ENCODE measurements around the gene ASB5.

The ASB5 gene

DNA sequence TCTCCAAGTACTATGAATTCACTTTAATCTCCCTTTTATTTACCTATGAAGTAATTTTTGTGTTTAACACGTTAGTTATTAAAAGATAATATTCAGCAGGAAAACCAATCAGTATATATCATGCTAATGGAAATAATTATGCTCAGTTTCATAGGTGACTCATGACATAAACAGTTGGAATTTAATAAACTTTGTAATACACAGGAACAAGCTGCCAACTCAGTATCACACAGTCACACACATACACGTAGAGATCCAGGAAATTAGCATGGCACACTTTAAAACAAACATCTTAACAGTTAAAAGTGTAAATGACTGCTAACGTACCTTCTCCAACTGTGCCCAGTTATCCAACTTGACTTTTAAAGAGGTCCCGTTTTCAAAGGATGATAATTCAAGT, 75.9 kb downstream of the ASB5 start:
- H3K27me3 ChIP-seq (replicated peaks in 2 of 5; ENCODE audit: control insufficient read depth in 4 of 5, insufficient read depth in 5 of 5, low read length in 4 of 5): peaks cover 0 to 2% (median 0%) of the 10 kb centered on the region in 5 experiments
- H3K4me3 ChIP-seq (ENCODE audit: control insufficient read depth in 1 of 7, extremely low read depth in 1 of 7, insufficient read depth in 4 of 7, low read depth in 2 of 7, low read length in 6 of 7): no peak overlapping the region
- DNase-seq: no peak
- no peak overlapping the region for H3K27ac ChIP-seq (ENCODE audit: insufficient read depth in 1 of 2, low read depth in 1 of 2, low read length in 2 of 2, poor library complexity in 1 of 2, severe bottlenecking in 2 of 2)
- H3K9me3 ChIP-seq (ENCODE audit: control extremely low read depth in 1 of 5, control insufficient read depth in 4 of 5, insufficient read depth in 2 of 5, low read depth in 1 of 5, low read length in 4 of 5): no peaks in the 10 kb centered on the region
- no peaks in the 10 kb centered on the region for H3K36me3 ChIP-seq (ENCODE audit: control insufficient read depth in 4 of 4, insufficient read depth in 4 of 4, low read length in 3 of 4)
- POLR2A ChIA-PET: no interaction called here
- CTCF ChIA-PET: no interaction called here
- WGBS (ENCODE audit: insufficient coverage): 72% methylated on average over 2 of the region's 4 CpGs
- H3K4me1 ChIP-seq (ENCODE audit: control extremely low read depth in 1 of 4, control insufficient read depth in 4 of 4, insufficient read depth in 4 of 4, low read length in 3 of 4): peaks cover 0 to 9% (median 6%) of the 10 kb centered on the region in 4 experiments

DNA sequence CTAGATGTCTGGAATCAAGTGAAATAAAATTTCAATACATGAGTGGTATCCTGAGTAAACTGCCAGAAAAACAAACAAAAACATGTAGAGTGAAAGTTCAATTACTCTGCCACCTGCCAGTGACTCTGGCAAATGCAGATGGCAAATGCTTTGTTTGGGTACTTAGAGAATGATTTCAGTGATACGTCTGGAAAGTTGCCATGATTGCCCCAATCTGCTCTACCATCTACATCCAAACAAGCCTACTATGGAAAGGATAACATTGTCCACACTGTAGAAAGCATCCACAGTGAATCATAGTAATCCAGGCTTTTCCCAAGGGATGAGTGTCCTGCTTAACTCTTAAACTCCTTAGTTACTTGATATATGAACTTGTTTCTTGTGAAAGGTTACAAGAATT, 77.0 kb downstream of the ASB5 start:
- Histone ChIP-seq H3K4me1 (ENCODE audit: control extremely low read depth in 1 of 4, control insufficient read depth in 4 of 4, insufficient read depth in 4 of 4, low read length in 3 of 4) (peaks cover 0 to 9% (median 6%) of the 10 kb centered on the region in 4 experiments), H3K4me3 (ENCODE audit: control insufficient read depth in 1 of 7, extremely low read depth in 1 of 7, insufficient read depth in 4 of 7, low read depth in 2 of 7, low read length in 6 of 7) (no peak overlapping the region), H3K9me3 (ENCODE audit: control extremely low read depth in 1 of 5, control insufficient read depth in 4 of 5, insufficient read depth in 2 of 5, low read depth in 1 of 5, low read length in 4 of 5) (no peaks in the 10 kb centered on the region), H3K27ac (ENCODE audit: insufficient read depth in 1 of 2, low read depth in 1 of 2, low read length in 2 of 2, poor library complexity in 1 of 2, severe bottlenecking in 2 of 2) (no peak overlapping the region), H3K36me3 (ENCODE audit: control insufficient read depth in 4 of 4, insufficient read depth in 4 of 4, low read length in 3 of 4) (no peaks in the 10 kb centered on the region), H3K27me3 (replicated peaks in 2 of 5; ENCODE audit: control insufficient read depth in 4 of 5, insufficient read depth in 5 of 5, low read length in 4 of 5) (peaks cover 0 to 2% (median 0%) of the 10 kb centered on the region in 5 experiments)
- CTCF ChIA-PET: no interaction called here
- WGBS (ENCODE audit: insufficient coverage): no CpG with 5 or more reads among the region's 1 CpG
- DNase-seq: peak in 2 of 3 donors; percentile 3 to 14
- POLR2A ChIA-PET: no interaction called here

- no peak for DNase-seq
- Histone ChIP-seq H3K27ac (ENCODE audit: insufficient read depth in 1 of 2, low read depth in 1 of 2, low read length in 2 of 2, poor library complexity in 1 of 2, severe bottlenecking in 2 of 2) (no peak overlapping the region), H3K36me3 (ENCODE audit: control insufficient read depth in 4 of 4, insufficient read depth in 4 of 4, low read length in 3 of 4) (no peaks in the 10 kb centered on the region), H3K27me3 (replicated peaks in 2 of 5; ENCODE audit: control insufficient read depth in 4 of 5, insufficient read depth in 5 of 5, low read length in 4 of 5) (peaks cover 0 to 2% (median 0%) of the 10 kb centered on the region in 5 experiments), H3K4me1 (ENCODE audit: control extremely low read depth in 1 of 4, control insufficient read depth in 4 of 4, insufficient read depth in 4 of 4, low read length in 3 of 4) (peaks cover 0 to 4% (median 3%) of the 10 kb centered on the region in 4 experiments), H3K9me3 (ENCODE audit: control extremely low read depth in 1 of 5, control insufficient read depth in 4 of 5, insufficient read depth in 2 of 5, low read depth in 1 of 5, low read length in 4 of 5) (no peaks in the 10 kb centered on the region), H3K4me3 (ENCODE audit: control insufficient read depth in 1 of 7, extremely low read depth in 1 of 7, insufficient read depth in 4 of 7, low read depth in 2 of 7, low read length in 6 of 7) (no peak overlapping the region)
- ChIA-PET POLR2A (no interaction called here), CTCF (no interaction called here)
- WGBS (ENCODE audit: insufficient coverage): 83% methylated on average over 6 of the region's 11 CpGs
Observed at GRCh38 chr4:176189891-176190795, 78.9 kb downstream of the ASB5 start.

- Histone ChIP-seq H3K36me3 (ENCODE audit: control insufficient read depth in 4 of 4, insufficient read depth in 4 of 4, low read length in 3 of 4) (no peaks in the 10 kb centered on the region), H3K4me3 (ENCODE audit: control insufficient read depth in 1 of 7, extremely low read depth in 1 of 7, insufficient read depth in 4 of 7, low read depth in 2 of 7, low read length in 6 of 7) (no peak overlapping the region), H3K4me1 (ENCODE audit: control extremely low read depth in 1 of 4, control insufficient read depth in 4 of 4, insufficient read depth in 4 of 4, low read length in 3 of 4) (no peaks in the 10 kb centered on the region), H3K27me3 (replicated peaks in 2 of 5; ENCODE audit: control insufficient read depth in 4 of 5, insufficient read depth in 5 of 5, low read length in 4 of 5) (peaks cover 0 to 2% (median 0%) of the 10 kb centered on the region in 5 experiments), H3K27ac (ENCODE audit: insufficient read depth in 1 of 2, low read depth in 1 of 2, low read length in 2 of 2, poor library complexity in 1 of 2, severe bottlenecking in 2 of 2) (no peak overlapping the region), H3K9me3 (ENCODE audit: control extremely low read depth in 1 of 5, control insufficient read depth in 4 of 5, insufficient read depth in 2 of 5, low read depth in 1 of 5, low read length in 4 of 5) (no peaks in the 10 kb centered on the region)
- CTCF ChIA-PET: no interaction called here
- DNase-seq: no peak
- POLR2A ChIA-PET: no interaction called here
Observed at GRCh38 chr4:176188654-176189053, 80.4 kb downstream of the ASB5 start.

GRCh38 chr4:176187624-176188023, 81.4 kb downstream of the ASB5 start:
- ChIA-PET POLR2A (no interaction called here), CTCF (no interaction called here)
- H3K36me3 ChIP-seq (ENCODE audit: control insufficient read depth in 4 of 4, insufficient read depth in 4 of 4, low read length in 3 of 4): no peaks in the 10 kb centered on the region
- no peaks in the 10 kb centered on the region for H3K9me3 ChIP-seq (ENCODE audit: control extremely low read depth in 1 of 5, control insufficient read depth in 4 of 5, insufficient read depth in 2 of 5, low read depth in 1 of 5, low read length in 4 of 5)
- H3K4me1 ChIP-seq (ENCODE audit: control extremely low read depth in 1 of 4, control insufficient read depth in 4 of 4, insufficient read depth in 4 of 4, low read length in 3 of 4): no peaks in the 10 kb centered on the region
- H3K27ac ChIP-seq (ENCODE audit: insufficient read depth in 1 of 2, low read depth in 1 of 2, low read length in 2 of 2, poor library complexity in 1 of 2, severe bottlenecking in 2 of 2): no peak overlapping the region
- H3K27me3 ChIP-seq (replicated peaks in 2 of 5; ENCODE audit: control insufficient read depth in 4 of 5, insufficient read depth in 5 of 5, low read length in 4 of 5): no peaks in the 10 kb centered on the region
- H3K4me3 ChIP-seq (ENCODE audit: control insufficient read depth in 1 of 7, extremely low read depth in 1 of 7, insufficient read depth in 4 of 7, low read depth in 2 of 7, low read length in 6 of 7): no peak overlapping the region
- DNase-seq: no peak
- WGBS (ENCODE audit: insufficient coverage): 100% methylated on average over 1 of the region's 2 CpGs

GRCh38 chr4:176186671-176187395, 82.2 kb downstream of the ASB5 start:
- ChIA-PET CTCF (no interaction called here), POLR2A (no interaction called here)
- Histone ChIP-seq H3K27me3 (replicated peaks in 2 of 5; ENCODE audit: control insufficient read depth in 4 of 5, insufficient read depth in 5 of 5, low read length in 4 of 5) (no peaks in the 10 kb centered on the region), H3K4me3 (ENCODE audit: control insufficient read depth in 1 of 7, extremely low read depth in 1 of 7, insufficient read depth in 4 of 7, low read depth in 2 of 7, low read length in 6 of 7) (no peak overlapping the region), H3K27ac (ENCODE audit: insufficient read depth in 1 of 2, low read depth in 1 of 2, low read length in 2 of 2, poor library complexity in 1 of 2, severe bottlenecking in 2 of 2) (no peak overlapping the region), H3K9me3 (ENCODE audit: control extremely low read depth in 1 of 5, control insufficient read depth in 4 of 5, insufficient read depth in 2 of 5, low read depth in 1 of 5, low read length in 4 of 5) (no peaks in the 10 kb centered on the region), H3K36me3 (ENCODE audit: control insufficient read depth in 4 of 4, insufficient read depth in 4 of 4, low read length in 3 of 4) (no peaks in the 10 kb centered on the region), H3K4me1 (ENCODE audit: control extremely low read depth in 1 of 4, control insufficient read depth in 4 of 4, insufficient read depth in 4 of 4, low read length in 3 of 4) (no peaks in the 10 kb centered on the region)
- WGBS (ENCODE audit: insufficient coverage): 100% methylated on average over 2 of the region's 6 CpGs
- no peak for DNase-seq

- WGBS (ENCODE audit: insufficient coverage): 100% methylated on average over 1 of the region's 2 CpGs
- no peaks in the 10 kb centered on the region for H3K27me3 ChIP-seq (replicated peaks in 2 of 5; ENCODE audit: control insufficient read depth in 4 of 5, insufficient read depth in 5 of 5, low read length in 4 of 5)
- POLR2A ChIA-PET: no interaction called here
- no peak for DNase-seq
- no peak overlapping the region for H3K27ac ChIP-seq (ENCODE audit: insufficient read depth in 1 of 2, low read depth in 1 of 2, low read length in 2 of 2, poor library complexity in 1 of 2, severe bottlenecking in 2 of 2)
- H3K4me3 ChIP-seq (ENCODE audit: control insufficient read depth in 1 of 7, extremely low read depth in 1 of 7, insufficient read depth in 4 of 7, low read depth in 2 of 7, low read length in 6 of 7): no peak overlapping the region
- H3K4me1 ChIP-seq (ENCODE audit: control extremely low read depth in 1 of 4, control insufficient read depth in 4 of 4, insufficient read depth in 4 of 4, low read length in 3 of 4): no peaks in the 10 kb centered on the region
- CTCF ChIA-PET: no interaction called here
- H3K36me3 ChIP-seq (ENCODE audit: control insufficient read depth in 4 of 4, insufficient read depth in 4 of 4, low read length in 3 of 4): no peaks in the 10 kb centered on the region
- H3K9me3 ChIP-seq (ENCODE audit: control extremely low read depth in 1 of 5, control insufficient read depth in 4 of 5, insufficient read depth in 2 of 5, low read depth in 1 of 5, low read length in 4 of 5): no peaks in the 10 kb centered on the region
Observed at GRCh38 chr4:176186067-176186466, 83.0 kb downstream of the ASB5 start.
